Measurements from ENCODE around the gene SEPSECS. TPM values are rescaled to one million over a fixed set of nuclear protein-coding genes. Genes with fewer than 3 reads are reported as not detected.
A peak's percentile ranks its signal among the peaks of the same experiment; 100 is the strongest.

SEPSECS gene
- total and polyA plus RNA-seq, 9 donors: 4.0 to 11.0 (median 8.6) TPM

GRCh38 chr4:25161593-25161950 lies 1.3 kb upstream of the SEPSECS start:
- H3K27me3 ChIP-seq: no peaks in the 10 kb centered on the region
- peak overlapping the region in 1 of 2 donors; percentile 85 for H3K27ac ChIP-seq
- 40 to 50% (median 43%) methylated on average over 2 of the region's 2 CpGs for WGBS, 3 donors
- H3K36me3 ChIP-seq: no peaks in the 10 kb centered on the region
- no peaks in the 10 kb centered on the region for H3K9me3 ChIP-seq
- no peak for DNase-seq
- peaks cover 2% of the 10 kb centered on the region for H3K4me1 ChIP-seq (ENCODE audit: insufficient read depth)
- intact Hi-C loops (cut with DNase I): loop anchor here in 2 of 4 donors (10.0 kb wide), 2 partner anchors 73 to 213 kb away; partner anchors contain the start of genes ANAPC4 (in 1 of the 2) and PI4K2B (in 1 of the 2)
- TF ChIP-seq CTCF (IDR thresholded peaks at IDR 0.05) (no peak), EP300 (IDR thresholded peaks at IDR 0.05) (no peak), POLR2A (IDR thresholded peaks at IDR 0.05) (no peak)
- H3K4me3 ChIP-seq: peak overlapping the region; percentile 87

- WGBS, 3 donors: 9 to 11% (median 11%) methylated on average over 16 of the region's 16 CpGs
- peak in 1 of 5 donors; percentile 19 for DNase-seq
- Histone ChIP-seq H3K9me3 (no peaks in the 10 kb centered on the region), H3K27ac (peak overlapping the region in 1 of 2 donors; percentile 85), H3K36me3 (no peaks in the 10 kb centered on the region), H3K4me1 (ENCODE audit: insufficient read depth) (peaks cover 2% of the 10 kb centered on the region), H3K27me3 (no peaks in the 10 kb centered on the region), H3K4me3 (peak overlapping the region; percentile 87)
- peak in 1 of 3 donors; percentile 2 for TF ChIP-seq CTCF (IDR thresholded peaks at IDR 0.05)
- no peak for TF ChIP-seq POLR2A (IDR thresholded peaks at IDR 0.05)
- intact Hi-C loops (cut with DNase I): loop anchor here in 2 of 4 donors (10.0 kb wide), 2 partner anchors 74 to 214 kb away; partner anchors contain the start of genes ANAPC4 (in 1 of the 2) and PI4K2B (in 1 of the 2)
Observed at GRCh38 chr4:25160714-25161592, 704 bp upstream of the SEPSECS start.

DNA sequence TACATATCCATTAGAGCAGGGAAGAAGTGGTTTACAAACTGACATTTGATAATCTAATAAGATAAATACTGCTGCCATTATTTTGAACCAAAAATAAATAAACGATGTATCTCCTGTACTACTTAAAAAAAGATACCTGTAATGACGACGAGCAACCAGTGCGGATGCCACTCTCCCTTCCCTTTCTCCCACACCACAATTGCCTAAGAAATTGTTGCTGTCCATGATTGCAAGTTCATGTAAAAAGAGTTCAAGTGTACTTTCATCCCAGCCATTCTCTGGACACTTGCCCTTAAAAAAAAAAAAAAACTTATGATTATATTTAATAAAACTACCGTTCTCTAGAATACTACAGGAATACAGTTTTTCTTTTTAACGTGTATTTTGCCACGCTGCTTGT lies 1.4 kb downstream of the SEPSECS start:
- Histone ChIP-seq H3K4me1 (ENCODE audit: insufficient read depth) (peaks cover 2% of the 10 kb centered on the region), H3K27ac (no peak overlapping the region), H3K4me3 (no peak overlapping the region), H3K27me3 (no peaks in the 10 kb centered on the region), H3K36me3 (no peaks in the 10 kb centered on the region), H3K9me3 (no peaks in the 10 kb centered on the region)
- WGBS, 3 donors: 82 to 88% (median 87%) methylated on average over 7 of the region's 7 CpGs
- intact Hi-C loops (cut with DNase I): loop anchor here in 1 of 4 donors (10.0 kb wide), 1 partner anchor 54 kb away; no protein-coding TSS in a partner anchor
- DNase-seq: no peak
- TF ChIP-seq POLR2A (IDR thresholded peaks at IDR 0.05) (no peak), EP300 (IDR thresholded peaks at IDR 0.05) (no peak), CTCF (IDR thresholded peaks at IDR 0.05) (no peak)

GRCh38 chr4:25157081-25157480 lies 3.2 kb downstream of the SEPSECS start:
- no peaks in the 10 kb centered on the region for H3K27me3 ChIP-seq
- TF ChIP-seq EP300 (IDR thresholded peaks at IDR 0.05) (no peak), CTCF (IDR thresholded peaks at IDR 0.05) (no peak), POLR2A (IDR thresholded peaks at IDR 0.05) (no peak)
- peaks cover 2% of the 10 kb centered on the region for H3K4me1 ChIP-seq (ENCODE audit: insufficient read depth)
- H3K36me3 ChIP-seq: no peaks in the 10 kb centered on the region
- WGBS, 3 donors: 79 to 86% (median 86%) methylated on average over 1 of the region's 1 CpG
- intact Hi-C loops (cut with DNase I): loop anchor here in 1 of 4 donors (10.0 kb wide), 1 partner anchor 52 kb away; no protein-coding TSS in a partner anchor
- H3K27ac ChIP-seq: no peak overlapping the region
- H3K4me3 ChIP-seq: no peak overlapping the region
- no peak for DNase-seq
- no peaks in the 10 kb centered on the region for H3K9me3 ChIP-seq
